Vagina (tissue), 2 donors: ENCODE measurements around the gene CCDC178. TPM values are rescaled to one million over a fixed set of nuclear protein-coding genes. Genes with fewer than 3 reads are reported as not detected.

Source experiments
- DNase-seq, 2 donors: peaks; one replicate each; pipeline ENCODE4 v3.0.0-alpha.2; 2017; ENCODE audit errors: extremely low spot score in 2 of 2
- H3K27ac ChIP-seq: fragments of 200-600 bp; sonication (generic); one replicate; pipeline ENCODE4 v1.5.1; 2019
- H3K27me3 ChIP-seq: fragments of 200-600 bp; sonication (generic); one replicate; pipeline ENCODE4 v1.5.1; 2019
- H3K36me3 ChIP-seq, 2 donors: fragments of 200-600 bp; sonication (generic); one replicate each; pipeline ENCODE4 v1.5.1; 2017 to 2019
- H3K4me1 ChIP-seq: fragments of 200-600 bp; sonication (generic); one replicate; pipeline ENCODE4 v1.5.1; 2019
- H3K4me3 ChIP-seq, 2 donors: fragments of 200-600 bp; sonication (generic); 1 replicate in 1 of 2; 2 replicates in 1 of 2; pipeline ENCODE4 v1.5.1; 2016 to 2019
- H3K9me3 ChIP-seq: fragments of 200-600 bp; sonication (generic); one replicate; pipeline ENCODE4 v1.5.1; 2019
- POLR2A ChIP-seq, 2 donors: fragments of 450-650 bp; IDR thresholded peaks; one replicate each; pipeline ENCODE4 v1.6.1; 2017; ENCODE audit warnings: antibody characterized with exemption in 2 of 2, mild to moderate bottlenecking in 2 of 2, moderate library complexity in 2 of 2
- POLR2AphosphoS5 ChIP-seq, 2 donors: sonication (generic); formaldehyde crosslinking; IDR thresholded peaks; one replicate each; pipeline ENCODE4 v1.9.0; 2017; ENCODE audit warnings: antibody characterized with exemption in 2 of 2, mild to moderate bottlenecking in 2 of 2, low read depth in 1 of 2; ENCODE audit not compliant: insufficient read depth in 1 of 2
- intact Hi-C: fragments of 100-400 bp; cut with DNase I; formaldehyde crosslinking; loops from one replicate; pipeline ENCODE4 v1.15.1; 2023
- total RNA-seq: library from RNA; depleted of rRNA; stranded (reverse); fragments of >200 nt; gene quantifications from one replicate; pipeline ENCODE4 v1.2.3, GENCODE V29; 2016
- TF ChIP-seq, protein P1 (sequence below), 3 experiments: fragments of 450-650 bp in 2 of 3; fragments of 200-600 bp in 1 of 3; sonication (generic) in 1 of 3; IDR thresholded peaks; one replicate each; pipeline ENCODE4 v1.5.1; 2017 to 2019; ENCODE audit warnings: antibody characterized with exemption in 3 of 3, mild to moderate bottlenecking in 2 of 3, moderate library complexity in 2 of 3

CCDC178 gene
- total RNA-seq, 1 donor from 2014 or later = 10.8 TPM

DNA sequence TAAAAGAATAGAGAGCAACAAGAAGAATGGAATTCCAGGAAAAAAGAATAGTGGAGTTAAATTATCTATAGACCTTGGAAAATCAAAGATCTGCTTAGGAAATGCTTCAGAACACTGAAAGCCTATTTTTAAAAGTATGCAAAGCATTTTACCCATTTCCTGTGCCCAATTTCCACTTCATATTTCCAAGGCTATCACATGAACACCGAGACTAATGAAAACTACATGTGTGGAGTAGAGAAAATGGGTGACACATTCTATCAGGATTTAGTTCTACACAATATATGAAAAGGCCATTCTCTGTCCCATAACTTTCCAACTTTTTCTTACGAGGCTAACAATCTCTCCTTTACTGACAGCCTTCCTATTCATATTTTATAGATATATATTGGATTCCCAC is 279.4 kb downstream of the CCDC178 start:
- Histone ChIP-seq H3K4me1 (no peaks in the 10 kb centered on the region), H3K27me3 (no peaks in the 10 kb centered on the region), H3K27ac (no peak overlapping the region), H3K9me3 (no peaks in the 10 kb centered on the region), H3K4me3 (no peak overlapping the region), H3K36me3 (no peaks in the 10 kb centered on the region)
- TF ChIP-seq POLR2AphosphoS5 (IDR thresholded peaks at IDR 0.05; ENCODE audit: insufficient read depth in 1 of 2, low read depth in 1 of 2) (no peak), POLR2A (IDR thresholded peaks at IDR 0.05) (no peak)
- TF ChIP-seq, protein P1, sequence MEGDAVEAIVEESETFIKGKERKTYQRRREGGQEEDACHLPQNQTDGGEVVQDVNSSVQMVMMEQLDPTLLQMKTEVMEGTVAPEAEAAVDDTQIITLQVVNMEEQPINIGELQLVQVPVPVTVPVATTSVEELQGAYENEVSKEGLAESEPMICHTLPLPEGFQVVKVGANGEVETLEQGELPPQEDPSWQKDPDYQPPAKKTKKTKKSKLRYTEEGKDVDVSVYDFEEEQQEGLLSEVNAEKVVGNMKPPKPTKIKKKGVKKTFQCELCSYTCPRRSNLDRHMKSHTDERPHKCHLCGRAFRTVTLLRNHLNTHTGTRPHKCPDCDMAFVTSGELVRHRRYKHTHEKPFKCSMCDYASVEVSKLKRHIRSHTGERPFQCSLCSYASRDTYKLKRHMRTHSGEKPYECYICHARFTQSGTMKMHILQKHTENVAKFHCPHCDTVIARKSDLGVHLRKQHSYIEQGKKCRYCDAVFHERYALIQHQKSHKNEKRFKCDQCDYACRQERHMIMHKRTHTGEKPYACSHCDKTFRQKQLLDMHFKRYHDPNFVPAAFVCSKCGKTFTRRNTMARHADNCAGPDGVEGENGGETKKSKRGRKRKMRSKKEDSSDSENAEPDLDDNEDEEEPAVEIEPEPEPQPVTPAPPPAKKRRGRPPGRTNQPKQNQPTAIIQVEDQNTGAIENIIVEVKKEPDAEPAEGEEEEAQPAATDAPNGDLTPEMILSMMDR (IDR thresholded peaks at IDR 0.05) = no peak
- intact Hi-C loops = no loop called here
- no peak for DNase-seq

DNA sequence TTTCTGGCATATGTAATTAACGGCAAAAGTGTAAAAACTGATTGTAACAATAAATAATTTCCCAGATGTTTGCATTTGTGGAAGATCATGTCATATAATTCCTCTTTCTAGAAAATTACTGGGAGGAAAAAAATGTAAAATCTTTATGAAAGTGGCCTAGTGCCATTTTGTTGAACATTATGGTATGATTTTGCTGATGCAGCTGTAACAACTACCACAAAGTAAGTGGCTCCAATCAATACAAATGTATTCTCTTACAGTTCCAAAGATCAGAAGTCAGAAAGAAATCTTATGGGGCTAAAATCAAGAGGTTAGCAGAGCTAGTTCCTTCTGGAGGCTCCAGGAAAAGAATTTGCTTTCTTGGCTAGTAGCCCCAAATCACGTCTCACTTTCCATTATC is 281.4 kb downstream of the CCDC178 start:
- Histone ChIP-seq H3K27ac (no peak overlapping the region), H3K4me3 (no peak overlapping the region), H3K27me3 (no peaks in the 10 kb centered on the region), H3K36me3 (no peaks in the 10 kb centered on the region), H3K9me3 (no peaks in the 10 kb centered on the region), H3K4me1 (no peaks in the 10 kb centered on the region)
- no peak for TF ChIP-seq POLR2A (IDR thresholded peaks at IDR 0.05)
- TF ChIP-seq, protein P1 (IDR thresholded peaks at IDR 0.05) = no peak
- TF ChIP-seq POLR2AphosphoS5 (IDR thresholded peaks at IDR 0.05; ENCODE audit: insufficient read depth in 1 of 2, low read depth in 1 of 2) = no peak
- DNase-seq = no peak
- intact Hi-C loops = no loop called here

DNA sequence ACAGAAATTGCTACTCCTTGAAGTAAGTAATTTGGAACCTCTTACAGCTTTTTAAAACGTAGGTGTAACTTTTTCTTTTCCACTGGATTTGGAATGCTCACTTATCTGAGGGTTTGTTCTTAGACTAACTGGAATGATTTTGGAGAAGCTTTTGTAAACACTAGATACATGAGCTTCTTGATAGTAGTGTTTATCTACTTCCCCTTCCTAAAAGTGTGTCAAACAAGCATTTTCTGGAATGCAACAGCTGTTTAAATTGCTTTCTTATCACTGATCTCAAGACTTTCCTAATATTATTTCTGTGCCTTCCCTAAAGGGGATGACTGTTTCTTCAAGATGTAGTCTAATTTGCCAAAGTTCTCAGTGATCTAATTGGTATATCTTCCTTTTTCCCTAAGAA is 282.6 kb downstream of the CCDC178 start:
- Histone ChIP-seq H3K4me3 (no peak overlapping the region), H3K27ac (no peak overlapping the region), H3K27me3 (no peaks in the 10 kb centered on the region), H3K4me1 (no peaks in the 10 kb centered on the region), H3K36me3 (no peaks in the 10 kb centered on the region), H3K9me3 (no peaks in the 10 kb centered on the region)
- intact Hi-C loops = no loop called here
- DNase-seq = no peak
- TF ChIP-seq, protein P1 (IDR thresholded peaks at IDR 0.05) = no peak
- no peak for TF ChIP-seq POLR2AphosphoS5 (IDR thresholded peaks at IDR 0.05; ENCODE audit: insufficient read depth in 1 of 2, low read depth in 1 of 2)
- TF ChIP-seq POLR2A (IDR thresholded peaks at IDR 0.05) = no peak

DNA sequence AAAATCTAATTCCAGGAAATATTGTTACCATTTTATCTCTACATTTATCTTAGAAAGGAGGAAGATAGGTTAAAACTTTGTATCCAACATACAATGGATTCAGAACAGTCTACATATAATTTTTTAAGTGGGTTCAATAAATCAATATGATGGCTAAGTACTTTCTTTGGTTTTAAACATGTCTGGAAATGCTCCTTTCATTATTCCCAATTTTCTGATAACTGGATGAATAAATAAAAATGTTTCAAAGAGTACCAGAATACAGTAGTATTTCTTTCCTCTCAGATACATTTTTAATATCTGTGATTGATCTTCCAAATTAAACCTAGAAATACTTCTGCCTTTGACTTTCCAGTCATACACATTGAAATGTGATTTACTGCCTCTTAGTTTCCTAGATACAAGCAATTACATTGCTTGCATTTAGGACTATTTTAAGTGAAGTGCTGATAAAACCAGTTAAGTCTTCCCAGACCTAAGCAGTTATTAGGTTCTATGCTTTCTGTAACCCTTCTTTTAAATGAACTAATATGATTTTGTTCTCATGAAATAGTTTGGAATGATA is 283.5 kb downstream of the CCDC178 start:
- H3K4me3 ChIP-seq = no peak overlapping the region
- no peaks in the 10 kb centered on the region for H3K27me3 ChIP-seq
- H3K9me3 ChIP-seq = no peaks in the 10 kb centered on the region
- TF ChIP-seq, protein P1 (IDR thresholded peaks at IDR 0.05) = no peak
- no peak for TF ChIP-seq POLR2AphosphoS5 (IDR thresholded peaks at IDR 0.05; ENCODE audit: insufficient read depth in 1 of 2, low read depth in 1 of 2)
- TF ChIP-seq POLR2A (IDR thresholded peaks at IDR 0.05) = no peak
- no peak for DNase-seq
- no peaks in the 10 kb centered on the region for H3K36me3 ChIP-seq
- intact Hi-C loops = no loop called here
- H3K4me1 ChIP-seq = no peaks in the 10 kb centered on the region
- H3K27ac ChIP-seq = no peak overlapping the region

DNA sequence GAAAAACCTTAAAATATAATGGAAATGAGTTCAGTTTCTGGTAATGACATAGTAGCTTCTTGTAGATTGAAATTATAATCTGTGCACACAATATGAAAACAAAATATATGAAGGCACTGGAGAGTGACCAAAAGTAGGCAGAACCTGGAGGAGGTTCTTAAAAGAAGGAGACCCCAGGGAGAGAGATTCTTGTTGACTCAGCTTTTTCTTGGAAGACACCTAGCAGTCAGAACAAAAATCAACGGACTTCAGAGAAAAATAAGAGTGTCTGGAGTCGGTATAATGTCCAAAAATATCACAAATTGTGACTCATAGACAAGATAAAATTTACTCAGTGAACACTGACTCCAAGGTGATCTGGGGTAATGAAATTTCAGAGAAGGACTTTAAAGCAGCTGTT is 286.5 kb downstream of the CCDC178 start:
- Histone ChIP-seq H3K4me3 (no peak overlapping the region), H3K36me3 (no peaks in the 10 kb centered on the region), H3K27me3 (no peaks in the 10 kb centered on the region), H3K27ac (no peak overlapping the region), H3K9me3 (no peaks in the 10 kb centered on the region), H3K4me1 (no peaks in the 10 kb centered on the region)
- intact Hi-C loops = no loop called here
- DNase-seq = no peak
- no peak for TF ChIP-seq POLR2A (IDR thresholded peaks at IDR 0.05)
- TF ChIP-seq, protein P1 (IDR thresholded peaks at IDR 0.05) = no peak
- no peak for TF ChIP-seq POLR2AphosphoS5 (IDR thresholded peaks at IDR 0.05; ENCODE audit: insufficient read depth in 1 of 2, low read depth in 1 of 2)
